ENCODE measurements around the gene REXO1. TPM values are rescaled to one million over a fixed set of nuclear protein-coding genes. Genes with fewer than 3 reads are reported as not detected.

Gene REXO1
- total RNA-seq, 1 experiment from 2014 or later: 52.2 TPM

- RAD21 ChIA-PET (ENCODE audit: low non-redundant PET in 1 of 2, low total read pairs in 2 of 2, uncharacterized antibody in 2 of 2, unreplicated experiment in 2 of 2): no interaction called here
Measured at GRCh38 chr19:1830978-1831377, 17.3 kb downstream of the REXO1 start.

More at GRCh38 chr19:1830978-1831377, 17.3 kb downstream of the REXO1 start:
- Histone ChIP-seq H3K9me3 (ENCODE audit: control insufficient read depth in 1 of 2, insufficient read depth in 1 of 2, low read depth in 1 of 2, low read length in 2 of 2) (no peaks in the 10 kb centered on the region), H3K79me2 (ENCODE audit: insufficient read depth, low read length) (peaks cover 60% of the 10 kb centered on the region), H3K4me3 (replicated peaks in 1 of 2; ENCODE audit: low read depth in 1 of 2, low read length in 2 of 2) (no peak overlapping the region), H2AFZ (ENCODE audit: low read depth, low read length, poor library complexity, severe bottlenecking) (no peak overlapping the region), H3K36me3 (ENCODE audit: control insufficient read depth in 1 of 2, insufficient read depth in 2 of 2, low read length in 2 of 2) (peaks cover 0 to 15% of the 10 kb centered on the region in 2 experiments; a peak in 2 of 4 replicates), H3K4me2 (ENCODE audit: low read length) (no peak overlapping the region), H3K9ac (ENCODE audit: low read length) (no peak overlapping the region), H4K20me1 (ENCODE audit: insufficient read depth) (0 out of 2 replicates have a peak, but pooled peaks cover 3% of the 10 kb centered on the region), H3K9me2 (ENCODE audit: insufficient read depth) (no peaks in the 10 kb centered on the region), H3K4me1 (ENCODE audit: control insufficient read depth in 1 of 2, insufficient read depth in 2 of 2, low read length in 2 of 2) (peaks cover 4 to 7% of the 10 kb centered on the region in 2 experiments; a peak in 3 of 4 replicates), H3K27me3 (ENCODE audit: insufficient read depth, low read length) (no peaks in the 10 kb centered on the region), H3K27ac (ENCODE audit: low read depth, low read length) (no peak overlapping the region)
- ATAC-seq (no peak), DNase-seq (ENCODE audit: low read depth, low spot score) (no peak)
- ChIA-PET POLR2A (no interaction called here), CTCF (interaction anchor here (3.2 kb wide), 1 partner anchor 9 kb away, joined by 14 read pairs; no protein-coding TSS in a partner anchor)
- no TSS peak for BruUV-seq (replicated peaks)
- TF ChIP-seq FOSL1 (IDR thresholded peaks at IDR 0.05; ENCODE audit: low read depth) (no peak), SIN3A (IDR thresholded peaks at IDR 0.05; ENCODE audit: low read depth) (no peak), ATF3 (IDR thresholded peaks at IDR 0.05) (no peak), SRF (IDR thresholded peaks at IDR 0.05; ENCODE audit: low read depth) (no peak), ELF1 (IDR thresholded peaks at IDR 0.05; ENCODE audit: borderline replicate concordance, low read depth) (no peak), TCF7L2 (IDR thresholded peaks at IDR 0.05; ENCODE audit: borderline replicate concordance, extremely low read depth, insufficient read depth, insufficient read length) (no peak)
- TF ChIP-seq, protein P1, sequence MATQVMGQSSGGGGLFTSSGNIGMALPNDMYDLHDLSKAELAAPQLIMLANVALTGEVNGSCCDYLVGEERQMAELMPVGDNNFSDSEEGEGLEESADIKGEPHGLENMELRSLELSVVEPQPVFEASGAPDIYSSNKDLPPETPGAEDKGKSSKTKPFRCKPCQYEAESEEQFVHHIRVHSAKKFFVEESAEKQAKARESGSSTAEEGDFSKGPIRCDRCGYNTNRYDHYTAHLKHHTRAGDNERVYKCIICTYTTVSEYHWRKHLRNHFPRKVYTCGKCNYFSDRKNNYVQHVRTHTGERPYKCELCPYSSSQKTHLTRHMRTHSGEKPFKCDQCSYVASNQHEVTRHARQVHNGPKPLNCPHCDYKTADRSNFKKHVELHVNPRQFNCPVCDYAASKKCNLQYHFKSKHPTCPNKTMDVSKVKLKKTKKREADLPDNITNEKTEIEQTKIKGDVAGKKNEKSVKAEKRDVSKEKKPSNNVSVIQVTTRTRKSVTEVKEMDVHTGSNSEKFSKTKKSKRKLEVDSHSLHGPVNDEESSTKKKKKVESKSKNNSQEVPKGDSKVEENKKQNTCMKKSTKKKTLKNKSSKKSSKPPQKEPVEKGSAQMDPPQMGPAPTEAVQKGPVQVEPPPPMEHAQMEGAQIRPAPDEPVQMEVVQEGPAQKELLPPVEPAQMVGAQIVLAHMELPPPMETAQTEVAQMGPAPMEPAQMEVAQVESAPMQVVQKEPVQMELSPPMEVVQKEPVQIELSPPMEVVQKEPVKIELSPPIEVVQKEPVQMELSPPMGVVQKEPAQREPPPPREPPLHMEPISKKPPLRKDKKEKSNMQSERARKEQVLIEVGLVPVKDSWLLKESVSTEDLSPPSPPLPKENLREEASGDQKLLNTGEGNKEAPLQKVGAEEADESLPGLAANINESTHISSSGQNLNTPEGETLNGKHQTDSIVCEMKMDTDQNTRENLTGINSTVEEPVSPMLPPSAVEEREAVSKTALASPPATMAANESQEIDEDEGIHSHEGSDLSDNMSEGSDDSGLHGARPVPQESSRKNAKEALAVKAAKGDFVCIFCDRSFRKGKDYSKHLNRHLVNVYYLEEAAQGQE (IDR thresholded peaks at IDR 0.05; ENCODE audit: low read depth): no peak
- TF ChIP-seq, protein P2, sequence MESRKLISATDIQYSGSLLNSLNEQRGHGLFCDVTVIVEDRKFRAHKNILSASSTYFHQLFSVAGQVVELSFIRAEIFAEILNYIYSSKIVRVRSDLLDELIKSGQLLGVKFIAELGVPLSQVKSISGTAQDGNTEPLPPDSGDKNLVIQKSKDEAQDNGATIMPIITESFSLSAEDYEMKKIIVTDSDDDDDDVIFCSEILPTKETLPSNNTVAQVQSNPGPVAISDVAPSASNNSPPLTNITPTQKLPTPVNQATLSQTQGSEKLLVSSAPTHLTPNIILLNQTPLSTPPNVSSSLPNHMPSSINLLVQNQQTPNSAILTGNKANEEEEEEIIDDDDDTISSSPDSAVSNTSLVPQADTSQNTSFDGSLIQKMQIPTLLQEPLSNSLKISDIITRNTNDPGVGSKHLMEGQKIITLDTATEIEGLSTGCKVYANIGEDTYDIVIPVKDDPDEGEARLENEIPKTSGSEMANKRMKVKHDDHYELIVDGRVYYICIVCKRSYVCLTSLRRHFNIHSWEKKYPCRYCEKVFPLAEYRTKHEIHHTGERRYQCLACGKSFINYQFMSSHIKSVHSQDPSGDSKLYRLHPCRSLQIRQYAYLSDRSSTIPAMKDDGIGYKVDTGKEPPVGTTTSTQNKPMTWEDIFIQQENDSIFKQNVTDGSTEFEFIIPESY (IDR thresholded peaks at IDR 0.05; ENCODE audit: extremely low read depth, insufficient replicate concordance, low read length): no peak
- intact Hi-C loops (cut with micrococcal nuclease): no loop called here
